ENCODE data around the gene PCGF3. TPM values are rescaled to one million over a fixed set of nuclear protein-coding genes. Genes with fewer than 3 reads are reported as not detected.

Gene PCGF3
- total and polyA plus RNA-seq, 9 of the 15 experiments (the other 6 are each of a cell fraction or from before 2014, with no cell fraction given), result 2.6 to 46.1 (median 20.3) TPM

GRCh38 chr4:710916-711315 is 5.3 kb downstream of the PCGF3 start:
- H3K79me2 ChIP-seq (ENCODE audit: control insufficient read depth, insufficient read depth, low read length), result peaks cover 84% of the 10 kb centered on the region
- TF ChIP-seq SRSF9 (IDR thresholded peaks at IDR 0.05; ENCODE audit: borderline replicate concordance, low read depth, low read length) (no peak), TSC22D4 (tag; IDR thresholded peaks at IDR 0.05) (no peak), GABPB2 (CRISPR knock-in tag; conservative IDR thresholded peaks at IDR 0.05) (no peak), PHTF2 (CRISPR knock-in tag; IDR thresholded peaks at IDR 0.05) (no peak)
- H3K27ac ChIP-seq (ENCODE audit: extremely low read depth, low read depth, low read length), result no peak overlapping the region
- H3K4me3 ChIP-seq, result no peak overlapping the region
- no TSS peak for BruUV-seq (replicated peaks)
- no peaks in the 10 kb centered on the region for H3K9me3 ChIP-seq (replicated peaks; ENCODE audit: control insufficient read depth, insufficient read depth, low read depth, low read length)
- ChIA-PET POLR2A (interaction anchor here (0.5 to 1.3 kb wide), 4 partner anchors 8 to 132 kb away, joined by 3 to 7 read pairs (median 3); no protein-coding TSS in a partner anchor), CTCF (ENCODE audit: low intra/inter-chr PET ratio) (no interaction called here)
- H3K36me3 ChIP-seq (ENCODE audit: control insufficient read depth, insufficient read depth, low read length), result peaks cover 31% of the 10 kb centered on the region; the same call in 2 of the 3 replicates
- H3K9ac ChIP-seq (ENCODE audit: insufficient read depth in 1 of 2, low read depth in 2 of 2, low read length in 2 of 2), result peak overlapping the region in 1 of 2 experiments; percentile 66; a peak in 1 of 4 replicates
- no peaks in the 10 kb centered on the region for H3K9me1 ChIP-seq (ENCODE audit: control insufficient read depth, insufficient read depth, low read length)
- H3K4me1 ChIP-seq (replicated peaks in 1 of 2; ENCODE audit: control insufficient read depth in 2 of 2, insufficient read depth in 2 of 2, low read length in 2 of 2), result peaks cover 0 to 42% of the 10 kb centered on the region in 2 experiments; a peak in 4 of 5 replicates
- ATAC-seq (no peak; the same call in 2 of the 3 replicates), DNase-seq (ENCODE audit: extremely low read depth in 1 of 4, low spot score in 3 of 4) (no peak), FAIRE-seq (no peak)
- no peak overlapping the region for H3K4me2 ChIP-seq (ENCODE audit: insufficient read depth, low read length)
- intact Hi-C loops (cut with micrococcal nuclease) (no loop called here), in situ Hi-C loops (cut with MboI) (no loop called here)
- no peak overlapping the region for H2AFZ ChIP-seq (ENCODE audit: low read depth, low read length)
- 91% methylated on average over 13 of the region's 13 CpGs for WGBS (ENCODE audit: insufficient coverage, low coverage, missing lambda C conversion rate)
- H3K27me3 ChIP-seq (ENCODE audit: control insufficient read depth in 2 of 2, insufficient read depth in 2 of 2, low read length in 2 of 2), result no peaks in the 10 kb centered on the region
- H4K20me1 ChIP-seq (replicated peaks; ENCODE audit: control insufficient read depth, insufficient read depth, low read length), result no peaks in the 10 kb centered on the region

- FAIRE-seq, result peak; percentile 23
- no TSS peak for BruUV-seq (replicated peaks)
These were observed 6.5 kb downstream of the PCGF3 start for GRCh38 chr4:712093-712492.

More at GRCh38 chr4:712093-712492, 6.5 kb downstream of the PCGF3 start:
- ATAC-seq (no peak), DNase-seq (ENCODE audit: extremely low read depth in 1 of 4, low spot score in 3 of 4) (no peak)
- no peak overlapping the region for H3K4me2 ChIP-seq (ENCODE audit: insufficient read depth, low read length)
- POLR2A ChIA-PET, result interaction anchor here (1.3 kb wide), 1 partner anchor 11 kb away, joined by 7 read pairs; no protein-coding TSS in a partner anchor
- H3K79me2 ChIP-seq (ENCODE audit: control insufficient read depth, insufficient read depth, low read length), result peaks cover 73% of the 10 kb centered on the region
- CTCF ChIA-PET (ENCODE audit: low intra/inter-chr PET ratio), result no interaction called here
- H3K36me3 ChIP-seq (ENCODE audit: control insufficient read depth, insufficient read depth, low read length), result peaks cover 31% of the 10 kb centered on the region; the same call in 2 of the 3 replicates
- H3K9me3 ChIP-seq (replicated peaks; ENCODE audit: control insufficient read depth, insufficient read depth, low read depth, low read length), result no peaks in the 10 kb centered on the region
- in situ Hi-C loops (cut with MboI), result no loop called here
- no peaks in the 10 kb centered on the region for H3K9me1 ChIP-seq (ENCODE audit: control insufficient read depth, insufficient read depth, low read length)
- H2AFZ ChIP-seq (ENCODE audit: low read depth, low read length), result no peak overlapping the region
- no peak overlapping the region for H3K9ac ChIP-seq (ENCODE audit: insufficient read depth in 1 of 2, low read depth in 2 of 2, low read length in 2 of 2)
- peaks cover 0 to 31% of the 10 kb centered on the region in 2 experiments; a peak in 4 of 5 replicates for H3K4me1 ChIP-seq (replicated peaks in 1 of 2; ENCODE audit: control insufficient read depth in 2 of 2, insufficient read depth in 2 of 2, low read length in 2 of 2)
- H3K27ac ChIP-seq (ENCODE audit: extremely low read depth, low read depth, low read length), result no peak overlapping the region
- intact Hi-C loops (cut with micrococcal nuclease), result no loop called here
- WGBS (ENCODE audit: insufficient coverage, low coverage, missing lambda C conversion rate), result 68% methylated on average over 3 of the region's 3 CpGs
- no peaks in the 10 kb centered on the region for H3K27me3 ChIP-seq (ENCODE audit: control insufficient read depth in 2 of 2, insufficient read depth in 2 of 2, low read length in 2 of 2)
- H4K20me1 ChIP-seq (replicated peaks; ENCODE audit: control insufficient read depth, insufficient read depth, low read length), result no peaks in the 10 kb centered on the region
- TF ChIP-seq FOXP1 (CRISPR knock-in tag; IDR thresholded peaks at IDR 0.05) (no peak), ZNF316 (IDR thresholded peaks at IDR 0.05) (0 out of 2 replicates have a peak, but pooled peaks have one; percentile 13)
- no peak overlapping the region for H3K4me3 ChIP-seq

All from K562 (cell line).